HepG2 (cell line): ENCODE measurements around the gene GABRB3. TPM values are rescaled to one million over a fixed set of nuclear protein-coding genes. Genes with fewer than 3 reads are reported as not detected.
A peak's percentile ranks its signal among the peaks of the same experiment; 100 is the strongest.

Experiments used
- ATAC-seq: fragments of 200-7000 bp; cut with Tn5 transposase; 3 replicates; pipeline ENCODE4 v1.9.1; 2020; ENCODE audit warnings: mild to moderate bottlenecking, moderate library complexity
- BruUV-seq: library from RNA; stranded (reverse); fragments of 400-500 nt; replicated peaks from 2 replicates; lab custom pipeline; 2021; lab: Mats Ljungman, UMichigan
- CTCF ChIA-PET: fragments of 300-600 bp; formaldehyde crosslinking; extraction: SDS; loops from one replicate; lab custom pipeline; 2021; ENCODE audit warnings: low total read pairs, inconsistent platforms, low intra/inter-chr PET ratio; lab: Yijun Ruan, JAX
- POLR2A ChIA-PET: fragments of 350-600 bp; sonication (Branson Sonifier 250); formaldehyde crosslinking; loops from one replicate; lab custom pipeline; 2020; ENCODE audit warnings: antibody characterized with exemption, inconsistent platforms; lab: Yijun Ruan, JAX
- DNase-seq: peaks from one replicate; pipeline ENCODE4 v3.0.0-alpha.2; 2015; ENCODE audit warnings: low spot score
- FAIRE-seq: peaks from 3 replicates; lab custom pipeline; 2011; peaks lifted over from hg19 to GRCh38; lab: Jason Lieb, UNC
- H2AFZ ChIP-seq: one replicate; pipeline ENCODE4 v1.6.1; 2011; ENCODE audit warnings: low read length, inconsistent platforms
- H3K27ac ChIP-seq: fragments of 300-600 bp; 3 replicates; pipeline ENCODE4 v1.8.0; 2011; ENCODE audit warnings: mixed run types, mild to moderate bottlenecking, mixed read lengths, low read length, inconsistent platforms; ENCODE audit not compliant: insufficient read depth; ENCODE audit errors: extremely low read length
- H3K27me3 ChIP-seq, 2 experiments: fragments of 200-600 bp in 1 of 2; 2 replicates in 1 of 2; 3 replicates in 1 of 2; pipeline versions ENCODE4 v1.6.0 to v1.8.0; 2011; ENCODE audit warnings: low read length in 2 of 2, mild to moderate bottlenecking in 2 of 2, moderate library complexity in 2 of 2, inconsistent platforms in 1 of 2; ENCODE audit not compliant: insufficient read depth in 2 of 2, control insufficient read depth in 1 of 2
- H3K36me3 ChIP-seq, 2 experiments: fragments of 200-600 bp in 1 of 2; replicated peaks in 1 of 2; 2 replicates in 1 of 2; 3 replicates in 1 of 2; pipeline versions ENCODE4 v1.5.1 to v1.8.0; 2011; ENCODE audit warnings: low read length in 2 of 2, inconsistent platforms in 1 of 2; ENCODE audit not compliant: insufficient read depth in 2 of 2, control insufficient read depth in 1 of 2
- H3K4me1 ChIP-seq: 2 replicates; pipeline ENCODE4 v1.5.1; 2012; ENCODE audit warnings: low read length, inconsistent platforms; ENCODE audit not compliant: insufficient read depth
- H3K4me2 ChIP-seq: 2 replicates; pipeline ENCODE4 v1.6.0; 2011; ENCODE audit warnings: low read depth, low read length, inconsistent platforms
- H3K4me3 ChIP-seq, 3 experiments: fragments of 200-600 bp in 1 of 3; sonication (generic), shearing (Covaris generic) in 1 of 3; replicated peaks in 1 of 3; 2 replicates each; pipeline ENCODE4 v1.5.1; 2011 to 2016; ENCODE audit warnings: low read length in 3 of 3, inconsistent platforms in 2 of 3, low read depth in 2 of 3, mild to moderate bottlenecking in 2 of 3, control low read depth in 1 of 3, mixed read lengths in 1 of 3; ENCODE audit not compliant: insufficient read depth in 1 of 3
- H3K79me2 ChIP-seq: one replicate; pipeline ENCODE4 v1.6.1; 2011; ENCODE audit warnings: low read length, inconsistent platforms; ENCODE audit not compliant: insufficient read depth
- H3K9ac ChIP-seq: 2 replicates; pipeline ENCODE4 v1.6.0; 2011; ENCODE audit warnings: mild to moderate bottlenecking, low read depth, low read length, inconsistent platforms; ENCODE audit not compliant: insufficient read depth
- H3K9me3 ChIP-seq: 2 replicates; pipeline ENCODE4 v1.5.1; 2012; ENCODE audit warnings: mild to moderate bottlenecking, low read length
- H4K20me1 ChIP-seq: 2 replicates; pipeline ENCODE4 v1.6.0; 2011; ENCODE audit warnings: inconsistent platforms, mild to moderate bottlenecking, low read length, moderate library complexity; ENCODE audit not compliant: insufficient read depth
- CREB1 ChIP-seq, 2 experiments: fragments of 450-650 bp in 1 of 2; IDR thresholded peaks; 2 replicates each; pipeline ENCODE4 v1.6.1; 2016 to 2017; ENCODE audit warnings: control low read depth in 1 of 2, mild to moderate bottlenecking in 1 of 2, missing compliant biosample characterization in 1 of 2, missing genetic modification characterization in 1 of 2
- FIP1L1 ChIP-seq: fragments of 200-400 bp; formaldehyde crosslinking; IDR thresholded peaks from 2 replicates; pipeline ENCODE4 v1.6.1; 2018; ENCODE audit warnings: low read depth, mild to moderate bottlenecking, low read length, moderate library complexity, borderline replicate concordance; ENCODE audit not compliant: insufficient read depth
- ZFYVE20 ChIP-seq: sonication (generic); formaldehyde crosslinking; IDR thresholded peaks from 2 replicates; pipeline ENCODE4 v1.8.0; 2023; ENCODE audit warnings: low read depth, mild to moderate bottlenecking, moderate library complexity, missing genetic modification reagents, borderline replicate concordance
- ZNF337 ChIP-seq: sonication (generic); formaldehyde crosslinking; IDR thresholded peaks from 2 replicates; pipeline ENCODE4 v1.5.1; 2020; ENCODE audit warnings: missing genetic modification reagents, low read depth, mild to moderate bottlenecking, borderline replicate concordance
- WGBS: methylation state at CpG from one replicate; pipeline ENCODE4 v1.1.6; 2017; ENCODE audit warnings: low lambda C conversion rate; 5-methylcytosine and 5-hydroxymethylcytosine counted together
- in situ Hi-C: cut with HindIII; loops from 2 replicates; pipeline ENCODE4 v1.10.0; 2017; ENCODE audit warnings: low pct_unique_long_range_greater_than_20kb; ENCODE audit not compliant: extremely low pct_ligation_motif_present
- intact Hi-C: fragments of 100-400 bp; cut with micrococcal nuclease; formaldehyde crosslinking; loops from one replicate; pipeline ENCODE4 v1.10.0; 2022; ENCODE audit not compliant: unreplicated experiment
- polyA plus RNA-seq, 8 experiments: library from polyadenylated mRNA; depleted of rRNA in 3 of 8; stranded (reverse) in 7 of 8; unstranded in 1 of 8; fragments of >200 nt; fragmentation: Illumina TruSeq in 4 of 8; extraction: Trizol in 4 of 8; gene quantifications; 2 replicates each; pipeline versions ENCODE4 v1.2.1 to v1.2.3, GENCODE V29; 2011 to 2016; ENCODE audit warnings: low read depth in 4 of 8, missing spikeins in 1 of 8, mixed read lengths in 1 of 8; ENCODE audit not compliant: insufficient read depth in 1 of 8
- total RNA-seq, 5 experiments: library from RNA; depleted of rRNA; stranded (reverse); fragments of >200 nt; fragmentation: Illumina TruSeq; extraction: Trizol; gene quantifications; 2 replicates each; pipeline ENCODE4 v1.2.3, GENCODE V29; 2016; ENCODE audit warnings: low read depth in 1 of 5
- TF ChIP-seq, protein P1 (sequence below): sonication (generic); formaldehyde crosslinking; IDR thresholded peaks from 2 replicates; pipeline ENCODE4 v1.4.0; 2020; ENCODE audit warnings: mild to moderate bottlenecking, missing genetic modification reagents
- TF ChIP-seq, protein P2 (sequence below): sonication (generic); formaldehyde crosslinking; IDR thresholded peaks from 2 replicates; pipeline ENCODE4 v1.5.1; 2020; ENCODE audit warnings: mild to moderate bottlenecking, moderate library complexity, missing genetic modification reagents
- TF ChIP-seq, protein P3 (sequence below): sonication (generic); formaldehyde crosslinking; IDR thresholded peaks from 2 replicates; pipeline ENCODE4 v1.4.0; 2020; ENCODE audit warnings: mild to moderate bottlenecking, missing genetic modification reagents

Gene GABRB3
- total and polyA plus RNA-seq, 2 of the 13 experiments (the other 11 are each of a cell fraction or from before 2014, with no cell fraction given), result not detected

DNA sequence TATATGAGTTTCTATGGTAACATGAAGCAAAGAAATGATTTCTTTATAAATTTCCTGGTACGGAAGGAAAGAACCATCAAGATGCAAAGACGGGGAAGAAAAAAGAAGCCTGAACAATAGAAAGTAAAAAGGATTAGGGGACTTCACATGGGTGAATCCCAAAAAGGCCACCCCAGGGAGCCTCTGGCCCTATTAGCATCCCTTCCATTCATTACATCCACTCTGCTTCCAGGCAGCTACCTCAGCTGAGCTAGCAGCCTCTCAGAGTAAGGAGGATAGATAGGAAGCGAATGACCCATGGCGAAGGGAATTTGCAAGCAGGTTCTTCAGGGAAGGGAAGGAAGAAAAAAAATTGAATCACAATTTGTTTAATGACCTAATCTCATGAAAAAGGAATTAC lies 81.6 kb downstream of the GABRB3 start (continued):
- TF ChIP-seq, protein P1, sequence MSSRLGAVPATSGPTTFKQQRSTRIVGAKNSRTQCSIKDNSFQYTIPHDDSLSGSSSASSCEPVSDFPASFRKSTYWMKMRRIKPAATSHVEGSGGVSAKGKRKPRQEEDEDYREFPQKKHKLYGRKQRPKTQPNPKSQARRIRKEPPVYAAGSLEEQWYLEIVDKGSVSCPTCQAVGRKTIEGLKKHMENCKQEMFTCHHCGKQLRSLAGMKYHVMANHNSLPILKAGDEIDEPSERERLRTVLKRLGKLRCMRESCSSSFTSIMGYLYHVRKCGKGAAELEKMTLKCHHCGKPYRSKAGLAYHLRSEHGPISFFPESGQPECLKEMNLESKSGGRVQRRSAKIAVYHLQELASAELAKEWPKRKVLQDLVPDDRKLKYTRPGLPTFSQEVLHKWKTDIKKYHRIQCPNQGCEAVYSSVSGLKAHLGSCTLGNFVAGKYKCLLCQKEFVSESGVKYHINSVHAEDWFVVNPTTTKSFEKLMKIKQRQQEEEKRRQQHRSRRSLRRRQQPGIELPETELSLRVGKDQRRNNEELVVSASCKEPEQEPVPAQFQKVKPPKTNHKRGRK, result no peak

DNA sequence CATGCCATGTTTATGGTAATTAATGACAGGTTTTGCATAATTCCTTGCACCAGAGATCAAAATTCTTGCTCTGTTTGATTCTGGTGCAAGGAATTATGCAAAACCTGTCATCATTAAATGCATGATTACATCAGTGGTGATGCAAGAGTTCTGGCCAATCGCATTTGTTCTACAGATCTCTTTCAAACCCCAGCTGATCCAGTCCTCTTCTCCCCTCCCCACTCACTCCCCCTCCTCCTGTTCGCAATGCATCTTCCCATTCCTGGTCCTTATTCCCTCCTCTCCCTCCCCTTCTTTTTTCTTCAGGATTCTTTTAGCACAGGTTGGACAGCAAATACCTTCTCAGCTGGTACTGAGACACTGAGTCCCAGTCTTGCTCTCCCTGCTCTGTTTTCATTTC lies 82.1 kb downstream of the GABRB3 start:
- FAIRE-seq, result no peak
- no peaks in the 10 kb centered on the region for H3K27me3 ChIP-seq
- no peak overlapping the region for H3K4me2 ChIP-seq

DNA sequence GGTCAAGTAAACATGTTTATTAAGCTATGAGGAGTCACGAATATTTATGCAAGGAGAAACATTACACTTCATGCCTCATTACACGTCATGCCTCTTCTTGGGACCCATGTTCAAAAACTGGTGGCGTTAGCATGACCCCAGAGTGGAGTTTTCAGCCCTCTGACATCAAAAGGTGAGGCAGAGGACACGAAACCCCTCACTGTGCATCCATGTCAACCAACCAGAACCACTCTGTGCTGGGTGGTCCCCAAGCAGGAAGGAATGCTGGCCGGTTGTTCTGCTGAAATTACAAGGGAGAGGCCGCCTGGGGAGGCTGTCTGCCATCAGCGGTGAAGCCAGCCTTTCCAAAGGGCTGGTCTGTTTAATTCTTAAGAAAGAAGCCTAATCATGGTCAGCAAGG lies 83.4 kb downstream of the GABRB3 start:
- no peak for DNase-seq
- Histone ChIP-seq H2AFZ (no peak overlapping the region), H3K4me1 (no peaks in the 10 kb centered on the region), H3K27me3 (no peaks in the 10 kb centered on the region), H3K27ac (no peak overlapping the region), H4K20me1 (no peaks in the 10 kb centered on the region), H3K36me3 (no peaks in the 10 kb centered on the region), H3K9ac (no peak overlapping the region), H3K4me2 (no peak overlapping the region), H3K4me3 (no peak overlapping the region), H3K9me3 (peaks cover 75% of the 10 kb centered on the region), H3K79me2 (no peaks in the 10 kb centered on the region)
- in situ Hi-C loops (no loop called here), intact Hi-C loops (no loop called here)
- CTCF ChIA-PET, result no interaction called here
- POLR2A ChIA-PET, result no interaction called here
- FAIRE-seq, result no peak
- TF ChIP-seq CREB1 (IDR thresholded peaks at IDR 0.05) (peak; percentile 32; the same call in 1 of the 2 replicates), CREB1 (CRISPR knock-in tag; IDR thresholded peaks at IDR 0.05) (no peak), ZFYVE20 (no peak)
- TF ChIP-seq, protein P2, sequence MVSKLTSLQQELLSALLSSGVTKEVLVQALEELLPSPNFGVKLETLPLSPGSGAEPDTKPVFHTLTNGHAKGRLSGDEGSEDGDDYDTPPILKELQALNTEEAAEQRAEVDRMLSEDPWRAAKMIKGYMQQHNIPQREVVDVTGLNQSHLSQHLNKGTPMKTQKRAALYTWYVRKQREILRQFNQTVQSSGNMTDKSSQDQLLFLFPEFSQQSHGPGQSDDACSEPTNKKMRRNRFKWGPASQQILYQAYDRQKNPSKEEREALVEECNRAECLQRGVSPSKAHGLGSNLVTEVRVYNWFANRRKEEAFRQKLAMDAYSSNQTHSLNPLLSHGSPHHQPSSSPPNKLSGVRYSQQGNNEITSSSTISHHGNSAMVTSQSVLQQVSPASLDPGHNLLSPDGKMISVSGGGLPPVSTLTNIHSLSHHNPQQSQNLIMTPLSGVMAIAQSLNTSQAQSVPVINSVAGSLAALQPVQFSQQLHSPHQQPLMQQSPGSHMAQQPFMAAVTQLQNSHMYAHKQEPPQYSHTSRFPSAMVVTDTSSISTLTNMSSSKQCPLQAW (CRISPR knock-in tag), result no peak
- WGBS, result 2% methylated on average over 5 of the region's 7 CpGs
- no peak for ATAC-seq
- no TSS peak for BruUV-seq

More for the DNA sequence above, 82.1 kb downstream of the GABRB3 start:
- Histone ChIP-seq H3K9me3 (peaks cover 79% of the 10 kb centered on the region), H3K36me3 (no peaks in the 10 kb centered on the region), H4K20me1 (no peaks in the 10 kb centered on the region), H3K27ac (no peak overlapping the region), H3K9ac (no peak overlapping the region), H2AFZ (no peak overlapping the region), H3K79me2 (no peaks in the 10 kb centered on the region), H3K4me3 (no peak overlapping the region), H3K4me1 (no peaks in the 10 kb centered on the region)
- ChIA-PET POLR2A (no interaction called here), CTCF (no interaction called here)
- in situ Hi-C loops (no loop called here), intact Hi-C loops (no loop called here)
- no peak for DNase-seq
- ATAC-seq, result no peak
- WGBS, result 2% methylated on average over 2 of the region's 2 CpGs
- BruUV-seq, result no TSS peak
- TF ChIP-seq ZNF337 (CRISPR knock-in tag) (no peak), FIP1L1 (no peak)
- TF ChIP-seq, protein P3, sequence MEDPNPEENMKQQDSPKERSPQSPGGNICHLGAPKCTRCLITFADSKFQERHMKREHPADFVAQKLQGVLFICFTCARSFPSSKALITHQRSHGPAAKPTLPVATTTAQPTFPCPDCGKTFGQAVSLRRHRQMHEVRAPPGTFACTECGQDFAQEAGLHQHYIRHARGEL (CRISPR knock-in tag), result no peak
